HG02610 (cell line): ENCODE data around the gene MTHFD2.

Source experiments
- ATAC-seq: cut with Tn5 transposase; IDR thresholded peaks from one replicate; pipeline ENCODE4 v1.9.1; 2021; ENCODE audit warnings: mild to moderate bottlenecking, moderate library complexity; ENCODE audit not compliant: unreplicated experiment

The MTHFD2 gene

GRCh38 chr2:74260495-74260894 lies 62.1 kb downstream of the MTHFD2 start:
- no peak for ATAC-seq

GRCh38 chr2:74261204-74261864 lies 62.9 kb downstream of the MTHFD2 start:
- no peak for ATAC-seq

GRCh38 chr2:74262681-74263080 lies 64.3 kb downstream of the MTHFD2 start:
- no peak for ATAC-seq

GRCh38 chr2:74264281-74264680 lies 65.9 kb downstream of the MTHFD2 start:
- ATAC-seq = no peak

- no peak for ATAC-seq
Observed at GRCh38 chr2:74267068-74267467, 68.7 kb downstream of the MTHFD2 start.
